Body of pancreas (tissue), 4 donors: ENCODE results near the gene LYST. TPM values are rescaled to one million over a fixed set of nuclear protein-coding genes. Genes with fewer than 3 reads are reported as not detected.

Experiments used
- ATAC-seq: fragments of 150-250 bp; one replicate; pipeline ENCODE4 v1.9.1; 2016
- DNase-seq, 4 donors: peaks; one replicate each; pipeline ENCODE4 v3.0.0-alpha.2; 2019
- H3K27ac ChIP-seq, 4 donors: fragments of 200-600 bp; sonication (generic); 1 replicate in 3 of 4; 2 replicates in 1 of 4; pipeline versions ENCODE4 v1.5.1 to v1.6.1; 2016 to 2019; ENCODE audit warnings: mild to moderate bottlenecking in 1 of 4, mixed read lengths in 1 of 4, moderate library complexity in 1 of 4
- H3K27me3 ChIP-seq, 2 donors: fragments of 200-600 bp; sonication (generic); one replicate each; pipeline ENCODE4 v1.6.0; 2016; ENCODE audit warnings: mild to moderate bottlenecking in 1 of 2
- H3K36me3 ChIP-seq, 2 donors: fragments of 200-600 bp; sonication (generic); replicated peaks in 1 of 2; 2 replicates each; pipeline ENCODE4 v1.5.1; 2016; ENCODE audit warnings: low read depth in 2 of 2; ENCODE audit not compliant: insufficient read depth in 1 of 2
- H3K4me1 ChIP-seq: fragments of 200-600 bp; sonication (generic); one replicate; pipeline ENCODE4 v1.6.0; 2016
- H3K4me3 ChIP-seq, 2 donors: fragments of 200-600 bp; sonication (generic); 1 replicate in 1 of 2; 2 replicates in 1 of 2; pipeline ENCODE4 v1.5.1; 2016 to 2019
- H3K9me3 ChIP-seq, 3 donors: fragments of 200-600 bp; sonication (generic); 1 replicate in 2 of 3; 2 replicates in 1 of 3; pipeline ENCODE4 v1.5.1; 2016
- CTCF ChIP-seq, 7 experiments: fragments of 450-650 bp in 4 of 7; fragments of 200-600 bp in 3 of 7; sonication (generic) in 3 of 7; IDR thresholded peaks; one replicate each; pipeline ENCODE4 v1.5.1; 2016 to 2019; ENCODE audit warnings: antibody characterized with exemption in 7 of 7
- POLR2A ChIP-seq, 3 donors: fragments of 450-650 bp; IDR thresholded peaks; one replicate each; pipeline ENCODE4 v1.6.1; 2016; ENCODE audit warnings: antibody characterized with exemption in 3 of 3, mild to moderate bottlenecking in 2 of 3
- WGBS, 2 donors: methylation state at CpG; one replicate each; pipeline ENCODE4 v1.1.5; 2017; 5-methylcytosine and 5-hydroxymethylcytosine counted together
- intact Hi-C: fragments of 100-400 bp; cut with DNase I; formaldehyde crosslinking; loops from one replicate; pipeline ENCODE4 v1.15.1; 2023
- total RNA-seq, 2 donors: library from RNA; depleted of rRNA; stranded (reverse); fragments of >200 nt; gene quantifications; one replicate each; pipeline ENCODE4 v1.1.0, GENCODE V29; 2016

The LYST gene
- total RNA-seq, 2 donors from 2014 or later: 16.5 to 21.0 TPM

GRCh38 chr1:235659186-235659771, 207.4 kb downstream of the LYST start:
- ATAC-seq (no peak), DNase-seq (no peak)
- H3K4me1 ChIP-seq: no peaks in the 10 kb centered on the region
- intact Hi-C loops: no loop called here
- no peaks in the 10 kb centered on the region for H3K9me3 ChIP-seq
- H3K27ac ChIP-seq: no peak overlapping the region
- TF ChIP-seq CTCF (IDR thresholded peaks at IDR 0.05) (no peak), POLR2A (IDR thresholded peaks at IDR 0.05) (no peak)
- no peaks in the 10 kb centered on the region for H3K27me3 ChIP-seq
- peaks cover 0 to 7% of the 10 kb centered on the region in 2 donors for H3K36me3 ChIP-seq
- 90 to 97% methylated on average over 13 to 14 of the region's 14 CpGs for WGBS, 2 donors
- H3K4me3 ChIP-seq: no peak overlapping the region

GRCh38 chr1:235657747-235658526, 208.8 kb downstream of the LYST start:
- no peaks in the 10 kb centered on the region for H3K27me3 ChIP-seq
- TF ChIP-seq POLR2A (IDR thresholded peaks at IDR 0.05) (no peak), CTCF (IDR thresholded peaks at IDR 0.05) (no peak)
- no peak for ATAC-seq
- H3K4me3 ChIP-seq: no peak overlapping the region
- DNase-seq: no peak
- intact Hi-C loops: no loop called here
- H3K27ac ChIP-seq: no peak overlapping the region
- no peaks in the 10 kb centered on the region for H3K9me3 ChIP-seq
- H3K36me3 ChIP-seq: peaks cover 0 to 3% of the 10 kb centered on the region in 2 donors
- H3K4me1 ChIP-seq: no peaks in the 10 kb centered on the region
- 58 to 59% methylated on average over 5 of the region's 5 CpGs for WGBS, 2 donors

GRCh38 chr1:235657269-235657668, 209.4 kb downstream of the LYST start:
- DNase-seq (no peak), ATAC-seq (no peak)
- intact Hi-C loops: no loop called here
- Histone ChIP-seq H3K9me3 (no peaks in the 10 kb centered on the region), H3K27me3 (no peaks in the 10 kb centered on the region), H3K4me1 (no peaks in the 10 kb centered on the region), H3K4me3 (no peak overlapping the region), H3K27ac (no peak overlapping the region), H3K36me3 (no peaks in the 10 kb centered on the region)
- no peak for TF ChIP-seq CTCF (IDR thresholded peaks at IDR 0.05)
- TF ChIP-seq POLR2A (IDR thresholded peaks at IDR 0.05): no peak
- 79 to 85% methylated on average over 5 of the region's 5 CpGs for WGBS, 2 donors

- TF ChIP-seq POLR2A (IDR thresholded peaks at IDR 0.05) (no peak), CTCF (IDR thresholded peaks at IDR 0.05) (no peak)
- H3K27me3 ChIP-seq: peaks cover 0 to 10% of the 10 kb centered on the region in 2 donors
Observed at GRCh38 chr1:235652364-235652763, 214.3 kb downstream of the LYST start.

More at GRCh38 chr1:235652364-235652763, 214.3 kb downstream of the LYST start:
- no peaks in the 10 kb centered on the region for H3K9me3 ChIP-seq
- no peak overlapping the region for H3K27ac ChIP-seq
- peaks cover 25% of the 10 kb centered on the region for H3K4me1 ChIP-seq
- H3K4me3 ChIP-seq: no peak overlapping the region
- DNase-seq (no peak), ATAC-seq (no peak)
- 87 to 88% methylated on average over 11 of the region's 11 CpGs for WGBS, 2 donors
- intact Hi-C loops: no loop called here
- H3K36me3 ChIP-seq: no peaks in the 10 kb centered on the region
